HG03066 (cell line): Measurements from ENCODE around the gene PRRX1.

Source experiments
- ATAC-seq: cut with Tn5 transposase; IDR thresholded peaks from one replicate; pipeline ENCODE4 v1.9.1; 2021; ENCODE audit warnings: low read depth; ENCODE audit not compliant: unreplicated experiment

The PRRX1 gene

DNA sequence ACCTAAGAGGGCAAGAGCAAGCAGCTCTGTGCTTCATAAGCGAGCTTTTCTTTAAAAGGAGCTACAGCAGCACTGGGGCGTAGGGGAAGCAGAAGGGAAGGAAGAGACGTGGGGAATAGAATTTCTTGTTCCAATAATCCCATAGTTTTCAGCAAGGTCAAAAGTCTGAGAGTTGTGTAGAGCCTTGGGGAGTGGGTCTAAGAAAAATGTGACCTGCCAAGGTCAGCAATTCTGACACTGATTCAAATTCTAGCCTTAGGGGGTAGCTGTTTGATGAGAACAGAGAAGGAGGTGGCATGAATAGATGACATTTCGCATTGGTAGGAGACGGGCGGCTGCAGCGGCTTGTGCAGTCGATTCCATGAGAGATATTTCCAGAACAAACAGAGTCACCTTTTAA is 22.4 kb downstream of the PRRX1 start:
- no peak for ATAC-seq

DNA sequence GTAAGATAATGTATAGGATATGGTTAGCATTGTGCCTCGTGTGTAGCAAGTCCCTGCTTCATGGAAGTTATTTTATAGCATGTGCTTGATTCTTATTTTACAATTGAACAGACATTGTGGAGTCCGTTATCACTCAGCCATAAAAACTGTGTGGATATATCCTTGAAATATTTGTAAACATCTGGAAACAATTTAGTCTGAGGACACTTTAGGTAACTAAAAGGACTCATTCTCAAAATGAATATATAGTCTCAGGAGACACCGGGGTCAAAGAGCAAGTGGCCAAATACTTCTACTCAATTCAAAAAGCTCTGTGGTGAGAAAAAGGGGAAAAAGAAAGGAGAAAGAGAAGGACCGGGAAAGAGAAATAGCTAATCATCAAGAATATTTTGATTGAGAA is 23.7 kb downstream of the PRRX1 start:
- ATAC-seq: no peak

DNA sequence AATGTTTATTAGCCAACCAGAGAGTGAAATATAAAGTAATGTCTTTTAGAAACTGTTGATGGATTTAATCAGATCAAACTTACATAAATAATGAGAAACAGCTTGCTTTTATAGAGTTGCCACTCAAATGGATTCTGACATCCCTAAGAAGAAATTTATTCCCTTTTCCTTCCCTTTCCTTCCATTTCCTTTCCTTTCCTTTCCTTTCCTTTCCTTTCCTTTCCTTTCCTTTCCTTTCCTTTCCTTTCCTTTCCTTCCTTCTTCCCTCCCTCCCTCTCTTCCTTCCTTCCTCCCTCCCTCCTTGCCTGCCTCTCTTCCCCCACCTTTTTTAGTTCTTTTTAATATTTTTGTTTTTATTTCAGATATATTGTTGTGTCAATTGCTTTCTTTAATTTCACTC is 27.3 kb downstream of the PRRX1 start:
- no peak for ATAC-seq

DNA sequence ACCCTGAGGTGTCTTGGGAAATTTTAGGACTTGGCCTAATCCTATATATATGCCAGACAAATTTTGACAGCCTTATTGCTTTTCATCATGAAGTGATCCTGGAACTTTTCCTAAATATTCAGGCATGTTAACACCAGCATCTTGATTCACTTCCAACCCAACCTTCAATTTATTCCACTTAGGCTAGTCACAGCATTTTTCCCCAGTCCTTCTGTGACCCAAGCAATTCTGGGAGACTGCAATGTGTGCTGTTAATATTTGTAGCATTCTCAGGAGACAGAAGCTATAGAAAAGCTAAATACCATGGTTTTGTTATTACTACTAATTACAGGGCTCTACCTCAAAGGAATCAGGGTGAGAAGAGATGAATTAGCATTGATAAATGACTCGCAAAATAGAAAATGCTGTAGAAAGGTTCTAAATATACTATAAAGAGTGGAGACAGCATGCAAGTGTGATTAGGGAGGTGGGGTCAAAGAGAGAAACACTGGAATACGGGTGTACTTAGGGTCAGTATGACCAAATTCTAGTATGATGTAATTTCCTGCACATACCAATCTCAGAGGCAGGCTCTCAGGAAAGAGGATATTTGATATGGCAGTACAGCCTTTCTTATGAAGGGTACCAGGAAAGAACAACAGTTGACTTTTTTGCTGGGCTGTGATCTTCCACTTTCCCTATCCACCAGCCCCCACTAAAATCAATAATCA is 29.1 kb downstream of the PRRX1 start:
- ATAC-seq: no peak

DNA sequence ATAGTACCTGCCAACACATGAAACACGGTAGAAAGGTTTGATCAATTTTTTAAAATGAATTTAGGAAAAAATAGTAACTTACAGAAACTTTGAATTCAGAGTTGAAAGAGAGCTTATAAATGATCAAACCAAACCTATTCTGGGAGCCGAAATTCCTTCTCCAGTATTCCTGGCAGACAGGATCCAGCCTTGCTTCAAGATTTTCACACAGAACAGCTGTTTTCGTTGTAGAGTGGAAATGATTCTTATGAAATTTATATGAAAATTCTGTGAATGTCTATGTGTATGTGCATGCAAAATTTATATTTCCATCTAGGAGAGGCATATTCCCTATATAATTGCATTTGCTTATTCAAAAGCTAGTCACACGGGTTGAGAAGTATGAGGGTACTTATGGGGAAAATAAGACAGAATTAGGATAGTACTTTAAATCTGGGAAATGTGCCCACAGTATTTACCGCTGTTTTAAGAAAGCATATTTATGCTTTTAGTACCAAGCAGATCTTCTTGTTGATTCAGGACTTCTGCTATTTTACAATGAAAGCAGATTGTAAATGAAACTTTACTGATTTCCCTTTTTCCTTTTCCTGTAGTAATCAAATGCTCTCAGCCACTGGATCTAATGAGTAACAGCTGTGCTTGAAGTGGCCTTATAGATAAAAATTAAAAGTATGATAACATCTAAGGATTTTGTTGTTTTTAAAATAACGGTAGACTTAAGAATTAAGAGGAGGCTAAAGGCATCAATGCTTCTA is 30.4 kb downstream of the PRRX1 start:
- ATAC-seq: no peak

DNA sequence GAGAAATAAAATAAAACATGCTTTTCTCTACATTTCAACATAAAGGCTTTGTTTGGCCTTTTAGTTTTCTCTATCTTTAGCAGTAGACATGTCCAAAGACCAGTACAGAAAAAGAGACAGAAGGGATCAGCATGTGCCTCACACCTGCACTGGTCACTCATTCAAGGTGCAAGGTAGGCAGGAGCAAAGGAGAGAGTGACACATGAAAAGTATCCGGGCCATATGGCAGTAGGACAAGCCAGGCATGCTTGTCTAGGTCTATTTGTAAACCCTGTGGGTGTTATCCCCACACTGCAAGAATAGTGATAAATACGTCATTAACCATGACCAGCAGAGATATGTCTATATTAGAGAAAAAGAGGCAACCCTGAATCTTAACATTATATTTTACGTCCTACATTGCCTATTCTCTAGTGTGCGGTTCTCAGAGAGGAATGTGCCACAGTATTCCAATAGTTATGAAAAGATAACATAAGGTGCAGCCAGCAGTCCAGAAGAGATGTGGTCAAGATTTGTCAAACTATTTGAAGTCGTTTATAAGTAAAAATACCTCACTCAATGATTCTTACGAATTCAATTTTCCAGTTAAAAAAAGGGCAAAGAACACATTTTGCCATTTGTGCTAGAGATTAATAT is 32.1 kb downstream of the PRRX1 start:
- no peak for ATAC-seq

DNA sequence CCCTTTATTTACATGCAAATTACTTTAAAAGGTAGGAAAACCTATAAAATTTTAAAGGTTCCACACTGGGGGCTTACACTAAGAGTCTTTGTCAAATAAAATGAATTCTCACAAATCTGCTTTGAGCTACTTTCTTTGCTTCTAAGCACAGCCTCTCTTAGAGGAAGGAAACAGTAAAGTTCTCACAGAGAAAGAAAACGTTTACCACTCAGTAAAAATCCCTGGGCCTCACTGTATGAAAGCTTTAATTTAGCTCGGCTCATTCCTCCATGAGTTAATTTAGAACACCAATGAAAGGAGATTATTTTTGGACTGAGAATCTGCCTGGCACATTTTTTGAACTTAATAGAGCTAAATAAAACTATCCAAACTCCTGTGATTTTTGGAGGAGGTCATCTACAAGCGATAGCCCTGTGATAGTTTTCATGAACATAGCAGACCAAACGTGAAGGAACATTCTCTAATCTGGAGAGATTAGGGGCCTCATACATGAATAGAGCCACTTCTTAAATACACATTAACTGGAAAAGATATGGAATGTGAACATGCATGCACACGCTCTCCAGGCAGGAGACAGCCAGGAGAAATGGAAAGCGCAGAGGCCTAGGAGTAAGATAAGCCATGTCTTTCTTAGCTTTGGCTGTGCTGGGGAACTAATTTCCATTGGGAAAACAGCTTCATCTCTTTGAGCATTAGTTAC is 32.8 kb downstream of the PRRX1 start:
- ATAC-seq: no peak

DNA sequence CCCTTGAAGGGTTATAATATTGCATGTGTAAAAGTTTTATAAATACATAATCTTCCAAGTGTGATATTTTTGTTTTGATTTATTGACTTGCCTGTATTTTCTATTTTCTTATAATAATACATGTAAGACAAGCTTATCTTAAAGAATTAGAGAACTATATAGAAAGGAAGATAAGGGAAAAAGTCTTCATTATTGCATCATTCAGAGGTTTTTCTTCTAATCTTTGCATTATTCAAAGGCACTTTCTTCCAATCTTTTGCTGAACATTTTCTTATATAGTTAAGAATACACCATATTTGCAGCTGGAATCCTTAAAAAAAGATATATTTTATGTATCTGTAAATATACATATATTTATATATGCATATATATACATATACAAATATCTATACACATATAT is 33.4 kb downstream of the PRRX1 start:
- no peak for ATAC-seq

DNA sequence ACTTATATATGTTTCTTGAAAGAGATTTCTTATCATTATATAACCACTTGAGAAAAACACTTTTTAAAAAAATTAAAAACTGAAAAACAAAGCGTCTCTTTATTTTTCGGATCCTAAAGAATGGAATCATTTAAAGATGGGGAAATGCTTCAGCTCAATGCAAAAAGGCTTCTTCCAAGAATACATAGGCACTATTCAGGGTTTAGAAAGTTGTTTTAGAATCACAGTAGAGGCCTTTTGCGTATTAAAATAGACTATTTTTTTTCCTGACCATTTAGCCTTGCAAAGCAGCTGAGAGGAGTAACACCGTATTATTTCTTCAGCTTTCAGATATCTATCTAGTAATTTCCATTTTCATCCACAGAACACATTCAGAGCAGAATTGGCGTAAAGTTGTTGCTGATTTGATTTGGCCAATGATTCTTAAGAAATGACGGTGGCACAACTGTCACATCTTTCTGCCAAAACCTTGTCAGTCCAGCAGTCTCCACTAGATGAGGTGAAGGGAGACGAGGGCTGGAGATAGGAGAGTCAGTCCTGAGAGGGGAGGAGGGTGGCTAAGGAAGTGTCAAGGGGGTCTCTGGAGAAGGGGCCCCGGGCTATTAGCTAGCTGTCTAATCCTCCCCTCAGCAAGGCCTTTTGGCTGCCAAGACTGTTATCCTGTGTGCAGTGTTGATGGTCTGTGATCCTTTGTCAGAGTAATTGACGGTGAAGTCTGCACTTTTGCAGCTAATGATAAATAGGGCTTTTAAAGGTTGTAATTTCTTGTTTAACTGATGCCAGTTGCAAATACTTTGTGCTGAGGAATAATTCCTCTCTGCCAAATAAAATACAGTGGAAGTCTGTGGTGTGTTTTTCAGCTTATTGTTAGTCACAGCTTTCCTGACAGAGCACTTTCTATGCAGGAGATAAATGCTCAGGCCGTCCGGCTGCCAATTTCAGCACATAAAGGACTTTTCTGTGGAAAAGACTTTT is 34.7 kb downstream of the PRRX1 start:
- ATAC-seq: no peak

DNA sequence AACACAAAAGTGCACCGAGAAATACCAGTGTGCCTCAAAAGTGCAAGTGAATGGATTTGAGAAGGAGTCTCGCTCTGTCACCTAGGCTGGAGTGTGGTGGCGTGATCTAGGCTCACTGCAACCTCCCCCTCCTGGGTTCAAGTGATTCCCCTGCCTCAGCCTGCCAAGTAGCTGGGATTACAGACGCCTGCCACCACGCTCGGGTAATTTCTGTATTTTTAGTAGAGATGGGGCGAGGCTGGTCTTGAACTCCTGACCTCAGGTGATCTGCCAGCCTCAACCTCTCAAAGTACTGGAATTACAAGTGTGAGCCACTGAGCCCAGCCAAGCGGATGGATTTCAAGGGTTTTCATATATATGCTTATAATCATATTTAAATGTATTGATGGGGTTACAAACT is 35.8 kb downstream of the PRRX1 start:
- no peak for ATAC-seq

DNA sequence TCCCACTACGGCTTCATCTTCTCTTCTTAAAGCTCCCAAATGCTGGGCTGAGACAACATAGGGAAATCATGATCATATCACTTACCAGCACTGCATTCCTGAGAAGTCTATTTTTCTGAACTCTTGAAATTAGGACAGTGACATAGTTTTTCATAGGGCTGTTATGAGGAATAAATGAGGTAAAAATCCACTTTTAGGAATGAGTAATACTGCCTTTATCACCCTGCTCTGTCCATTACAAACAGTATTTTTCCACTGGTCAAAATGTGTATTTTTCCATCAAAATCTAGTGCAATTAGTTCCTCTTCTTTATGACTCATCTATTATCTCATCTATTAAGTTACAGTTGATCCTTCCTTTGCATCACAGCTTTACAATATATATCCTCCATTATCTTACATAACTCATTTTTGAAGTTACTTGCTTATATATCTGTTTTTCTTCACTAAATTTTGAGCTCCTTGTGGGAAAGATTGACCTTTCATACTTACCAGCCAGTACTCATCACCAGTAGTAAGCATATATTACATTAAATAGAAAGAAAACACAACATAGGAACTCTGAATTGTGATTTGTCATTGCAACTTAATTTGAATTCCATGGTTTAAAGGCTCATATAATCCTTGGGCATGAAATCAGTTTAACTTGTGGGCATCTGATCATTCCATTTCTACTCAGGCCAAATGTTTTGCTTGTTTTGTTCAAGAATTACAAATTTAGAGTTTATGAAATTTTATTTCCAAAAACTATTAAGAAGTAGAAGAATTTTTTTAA is 37.1 kb downstream of the PRRX1 start:
- no peak for ATAC-seq

DNA sequence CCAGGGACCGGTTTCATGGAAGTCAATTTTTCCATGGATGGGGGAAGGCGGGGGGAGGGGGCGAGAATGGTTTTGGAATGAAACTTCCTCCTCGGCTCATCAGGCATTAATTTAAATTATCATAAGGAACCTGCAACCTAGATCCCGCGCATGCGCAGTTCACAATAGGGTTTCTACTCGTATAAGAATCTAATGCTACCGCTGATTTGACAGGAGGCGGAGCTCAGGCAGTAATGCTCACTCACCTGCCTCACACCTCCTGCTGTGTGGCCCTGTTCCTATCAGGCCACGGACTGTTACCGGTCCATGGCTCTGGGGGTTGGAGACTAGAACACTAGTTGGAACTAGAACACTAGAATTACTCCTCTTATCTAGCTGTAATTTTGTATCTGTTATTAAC is 38.0 kb downstream of the PRRX1 start:
- no peak for ATAC-seq

DNA sequence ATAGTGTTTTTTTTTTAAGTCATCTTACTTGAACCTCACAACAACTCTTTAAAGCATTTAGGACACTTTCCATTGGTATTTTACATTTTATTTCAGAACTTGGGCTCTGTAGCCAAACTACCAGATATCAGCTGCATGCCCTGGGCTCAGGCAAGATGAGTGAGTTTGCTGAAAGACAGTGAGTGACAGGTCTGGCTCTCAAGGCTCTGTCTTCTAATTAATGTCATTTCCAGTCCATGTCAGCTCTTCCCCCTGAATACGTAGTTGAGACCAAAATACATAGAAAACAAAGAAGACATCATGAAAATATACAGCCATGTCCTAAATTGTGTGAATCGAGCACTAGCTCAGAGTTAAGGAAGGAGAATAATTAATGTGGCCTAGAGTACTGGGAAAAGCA is 39.7 kb downstream of the PRRX1 start:
- ATAC-seq: no peak

DNA sequence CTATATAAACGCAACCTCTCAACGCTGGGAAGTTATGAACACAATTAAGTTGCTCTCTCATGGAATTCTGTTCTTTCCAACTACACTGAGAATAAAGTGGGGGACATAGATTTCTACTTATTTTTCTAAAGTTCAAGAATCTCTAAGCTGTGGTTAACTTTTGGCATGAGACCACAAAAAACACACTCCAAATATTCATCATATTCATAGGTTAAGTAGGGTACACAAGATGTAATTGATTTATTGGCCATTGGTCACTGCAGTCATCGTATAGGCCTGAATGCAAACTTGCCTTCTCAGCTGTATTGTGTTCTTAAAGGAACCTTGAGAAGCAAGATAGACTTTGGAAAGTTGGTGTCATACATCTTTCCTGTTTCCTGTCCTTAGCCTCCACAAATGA is 40.3 kb downstream of the PRRX1 start:
- ATAC-seq: no peak

DNA sequence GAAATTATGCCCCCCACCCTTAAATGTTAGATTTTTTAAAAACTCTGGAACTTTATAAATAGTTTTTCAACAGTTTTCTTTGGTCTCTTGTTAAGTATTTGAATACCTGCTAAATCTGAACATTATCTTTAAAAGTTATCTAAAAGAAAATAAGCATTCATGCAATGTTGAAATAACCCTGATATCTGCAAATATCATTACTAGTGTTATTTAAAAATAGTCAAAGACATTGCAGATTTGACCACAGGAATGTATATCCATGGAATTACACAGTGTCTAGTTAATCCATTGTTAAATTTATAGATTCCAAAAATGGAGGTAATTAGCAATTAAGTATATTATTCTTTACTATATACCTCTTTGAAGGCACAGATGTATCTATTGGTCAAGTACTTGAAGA is 42.0 kb downstream of the PRRX1 start:
- ATAC-seq: no peak

DNA sequence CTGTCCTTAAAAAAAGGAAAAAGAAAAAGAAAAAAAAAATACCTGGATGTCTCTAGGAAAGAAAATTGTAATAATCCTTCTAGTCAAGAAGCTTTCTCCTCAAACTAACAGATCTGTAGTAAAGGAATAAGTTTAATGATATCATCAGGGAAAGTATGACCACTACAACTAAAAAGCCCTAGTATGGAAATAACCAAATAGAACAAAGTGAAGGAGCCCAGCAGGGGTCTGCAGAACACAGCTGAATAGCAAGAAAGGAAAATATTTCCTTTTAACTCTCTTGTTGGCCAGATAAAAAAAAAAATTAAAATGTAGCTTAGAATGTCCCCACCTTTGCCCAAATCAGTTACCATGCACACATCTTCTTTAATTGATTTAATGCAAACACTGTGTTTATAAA is 43.2 kb downstream of the PRRX1 start:
- ATAC-seq: no peak

DNA sequence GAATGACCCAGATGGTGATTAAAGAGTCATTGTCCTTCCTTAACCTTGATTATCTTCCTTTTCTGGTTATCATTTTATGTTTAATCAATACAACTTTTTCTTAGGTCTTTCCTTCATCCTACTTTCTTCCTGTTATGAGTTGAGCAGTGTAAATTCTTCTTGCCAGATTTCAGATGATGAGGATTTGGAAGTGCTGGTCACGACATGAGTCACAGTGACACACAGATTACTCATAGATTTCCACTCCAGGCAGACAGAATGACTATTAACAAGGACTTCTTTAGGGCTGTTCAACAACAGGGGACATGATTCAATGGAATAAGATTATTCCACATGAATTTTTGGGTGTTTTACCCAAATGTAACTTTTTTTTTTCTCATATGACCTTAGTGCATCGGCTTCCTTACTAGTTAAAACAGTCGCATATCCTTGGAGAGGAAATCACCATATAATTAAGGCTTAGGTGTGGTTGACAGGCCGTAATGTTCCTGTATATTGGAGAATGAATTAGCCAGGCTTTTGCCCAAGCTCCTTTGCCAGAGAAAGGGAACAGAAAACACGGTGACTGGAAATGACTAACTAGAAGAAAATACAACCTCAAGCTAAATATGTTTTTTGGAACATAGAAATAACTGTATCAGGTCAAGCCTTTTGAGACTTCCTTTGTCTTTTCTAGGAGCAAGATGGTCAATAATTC is 44.2 kb downstream of the PRRX1 start:
- no peak for ATAC-seq

DNA sequence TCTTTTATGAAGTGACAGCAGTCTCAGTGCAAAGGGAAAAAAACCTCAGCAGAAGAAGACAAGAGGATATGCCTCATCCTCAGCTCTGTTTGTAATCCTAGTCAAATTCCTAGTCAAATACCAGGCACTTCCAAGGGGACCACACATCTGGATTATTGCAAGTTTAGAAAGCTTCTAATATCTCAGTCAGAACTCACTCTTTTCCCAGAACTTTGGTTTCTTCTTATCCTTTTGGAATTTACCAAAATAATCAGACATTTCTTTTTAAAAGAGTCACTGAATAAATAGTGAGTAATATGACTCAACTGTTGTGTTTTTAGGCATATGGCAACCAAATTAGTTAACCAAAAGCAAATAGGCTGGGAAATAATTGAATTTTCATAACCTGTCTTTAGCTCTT is 47.8 kb downstream of the PRRX1 start:
- no peak for ATAC-seq

DNA sequence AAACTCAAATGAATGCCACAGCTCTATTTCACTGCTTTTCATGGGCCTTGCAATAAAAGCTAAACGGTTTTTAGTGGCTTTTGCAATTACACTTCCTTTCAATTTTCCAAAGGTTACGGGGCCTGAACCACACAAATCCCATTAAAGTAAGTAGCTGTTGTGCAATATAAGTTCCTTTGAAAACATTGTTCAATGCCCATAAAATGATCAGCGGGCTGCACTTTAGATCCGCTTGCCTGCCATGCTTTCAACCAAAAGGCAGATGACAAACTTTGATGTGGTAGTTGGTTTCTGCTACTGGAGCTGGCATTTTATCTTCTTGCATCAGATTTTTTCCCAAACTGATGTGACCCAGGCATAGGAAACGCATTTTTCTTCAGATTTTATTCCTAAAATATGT is 50.2 kb downstream of the PRRX1 start:
- ATAC-seq: no peak
